CD4-positive, alpha-beta T cell treated with Interleukin-1 beta for 1 hour (primary cell): ENCODE data around the gene DHPS.
"Not testable (repeated sequence)": the region's sequence is repeated elsewhere in the genome, so short reads cannot be mapped to it uniquely, and the experiment has no call there.

Experiments
- DNase-seq, 2 donors: peaks; one replicate each; pipeline ENCODE4 v3.0.0-alpha.2; 2020 to 2022

DHPS gene

DNA sequence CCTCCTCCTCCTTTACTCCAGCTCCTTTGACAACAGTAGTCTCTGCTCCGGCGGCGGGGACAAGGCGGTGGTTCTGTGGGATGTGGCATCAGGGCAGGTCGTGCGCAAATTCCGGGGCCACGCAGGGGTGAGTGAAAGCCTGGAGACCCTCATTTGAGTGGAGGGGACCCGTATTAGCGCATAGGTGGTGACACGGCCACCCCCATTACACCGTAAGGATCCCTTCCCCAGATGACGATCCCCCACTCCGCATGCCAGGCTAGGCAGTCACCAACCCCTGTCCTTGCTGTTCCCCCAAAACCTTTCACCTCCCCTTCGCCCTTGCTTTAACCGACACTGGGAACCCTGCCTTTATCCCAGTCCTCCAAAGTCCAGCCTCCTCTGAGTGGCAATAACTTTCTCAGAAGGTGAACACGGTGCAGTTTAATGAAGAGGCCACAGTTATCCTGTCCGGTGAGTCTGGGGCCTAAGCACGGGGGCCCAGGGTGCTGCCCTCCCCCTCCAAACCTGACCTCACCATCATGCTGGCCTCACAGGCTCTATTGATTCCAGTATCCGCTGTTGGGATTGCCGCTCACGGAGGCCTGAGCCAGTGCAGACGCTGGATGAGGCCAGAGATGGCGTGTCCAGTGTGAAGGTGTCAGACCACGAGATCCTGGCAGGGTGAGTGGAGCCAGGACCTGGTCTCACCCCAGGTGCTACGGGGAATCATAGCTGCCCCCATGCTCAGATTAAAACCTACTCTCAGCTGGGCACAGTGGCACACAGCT is 11.3 kb downstream of the DHPS start:
- DNase-seq = no peak

DNA sequence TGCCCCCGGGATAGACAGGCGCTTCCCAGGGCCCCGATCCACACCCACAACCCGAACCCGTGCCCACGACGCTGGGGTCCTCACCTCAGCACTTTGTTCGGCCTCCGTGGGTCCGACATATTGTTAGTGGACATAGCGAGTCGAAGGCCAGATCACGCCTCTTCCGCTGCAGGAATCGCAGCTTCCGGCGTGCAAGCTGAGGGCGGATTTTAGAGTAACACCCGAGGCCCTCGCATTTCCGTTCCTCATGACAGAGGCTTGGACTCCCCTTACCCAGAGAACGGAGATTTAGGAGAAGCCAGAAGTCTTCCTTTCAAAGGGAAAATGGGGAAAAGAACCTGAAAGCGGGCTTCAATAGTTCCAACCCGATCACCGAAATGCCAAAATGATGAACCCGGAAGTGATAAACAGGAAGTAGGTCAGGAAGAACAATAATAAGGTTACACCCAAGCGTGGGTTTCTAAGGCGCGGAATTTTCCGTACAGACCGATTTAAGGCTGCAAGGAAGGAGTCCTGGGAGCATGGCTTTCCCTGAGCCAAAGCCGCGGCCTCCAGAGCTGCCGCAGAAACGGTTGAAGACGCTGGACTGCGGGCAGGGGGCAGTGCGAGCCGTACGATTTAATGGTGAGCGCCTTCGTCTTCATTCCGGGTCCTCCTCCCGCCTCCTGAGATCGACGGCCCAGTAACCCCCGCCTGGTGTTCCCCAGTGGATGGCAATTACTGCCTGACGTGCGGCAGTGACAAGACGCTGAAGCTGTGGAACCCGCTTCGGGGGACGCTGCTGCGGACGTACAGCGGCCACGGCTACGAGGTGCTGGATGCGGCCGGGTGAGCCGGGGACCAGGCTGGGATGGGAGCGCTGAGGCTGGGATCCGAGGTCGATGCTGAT is 12.2 kb downstream of the DHPS start:
- DNase-seq = peak; percentile 76 to 80

DNA sequence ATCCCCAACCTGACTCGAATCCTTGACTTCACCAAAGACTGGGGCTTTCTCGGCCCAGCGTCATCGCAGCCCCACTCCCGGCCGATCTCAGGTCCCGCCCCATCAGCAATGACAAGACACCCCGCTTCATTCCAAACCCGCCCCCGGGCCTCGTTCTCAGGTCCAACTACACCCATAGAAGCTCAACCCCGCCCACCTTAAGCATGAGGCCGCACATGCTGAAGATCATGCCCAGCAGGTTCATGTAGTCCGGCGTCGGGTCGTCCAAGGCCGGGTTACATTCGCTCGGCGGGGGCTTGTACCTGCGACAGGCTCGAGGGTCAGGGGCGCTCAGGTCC is 12.8 kb downstream of the DHPS start:
- peak; percentile 83 for DNase-seq

DNA sequence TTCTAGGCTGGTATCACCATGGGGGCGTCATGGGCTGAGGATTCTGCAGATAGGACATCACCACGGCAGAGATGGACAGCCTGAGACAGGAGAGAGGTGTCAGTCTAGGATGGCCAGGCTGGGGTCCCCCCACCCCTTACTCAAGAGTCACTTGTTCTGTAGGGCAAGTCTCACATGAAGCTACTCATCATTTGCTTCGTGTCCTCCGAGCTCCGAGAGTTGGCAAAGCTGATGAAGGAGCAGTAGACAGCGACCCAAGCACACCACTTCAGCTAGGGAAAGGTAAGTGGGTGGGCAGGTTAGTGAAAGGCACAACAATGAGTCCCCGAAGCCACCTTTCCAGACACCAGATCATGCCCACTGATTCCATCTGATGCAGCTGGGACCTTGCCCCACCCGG is 13.3 kb downstream of the DHPS start:
- DNase-seq = no peak

DNA sequence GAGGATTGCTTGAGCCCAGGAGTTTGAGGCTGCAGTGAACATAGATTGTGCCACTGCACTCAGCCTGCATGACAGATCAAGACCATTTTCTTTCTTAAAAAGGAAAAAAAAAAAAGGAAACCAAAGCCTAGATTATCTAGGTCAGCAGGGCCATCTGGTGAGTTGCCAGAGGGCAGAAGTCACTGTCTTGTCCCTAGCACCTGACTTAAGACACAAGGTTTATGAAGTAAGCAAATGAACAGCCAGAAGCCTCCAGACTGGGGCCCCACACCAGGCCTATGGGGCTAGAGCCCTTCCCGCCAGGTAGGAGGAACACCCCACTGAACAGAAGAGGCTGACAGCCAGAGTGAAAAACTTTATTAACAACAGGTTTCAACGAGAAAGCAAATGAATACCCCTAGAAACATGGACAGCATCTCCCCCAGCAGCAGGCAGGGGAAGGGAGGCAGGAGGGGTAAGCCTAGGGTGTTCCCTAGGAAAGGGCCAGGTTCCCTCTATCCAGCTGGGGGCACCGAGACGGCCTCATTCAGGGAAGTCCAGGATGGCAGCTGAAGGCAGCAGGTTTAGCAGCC is 13.9 kb downstream of the DHPS start:
- no peak for DNase-seq

DNA sequence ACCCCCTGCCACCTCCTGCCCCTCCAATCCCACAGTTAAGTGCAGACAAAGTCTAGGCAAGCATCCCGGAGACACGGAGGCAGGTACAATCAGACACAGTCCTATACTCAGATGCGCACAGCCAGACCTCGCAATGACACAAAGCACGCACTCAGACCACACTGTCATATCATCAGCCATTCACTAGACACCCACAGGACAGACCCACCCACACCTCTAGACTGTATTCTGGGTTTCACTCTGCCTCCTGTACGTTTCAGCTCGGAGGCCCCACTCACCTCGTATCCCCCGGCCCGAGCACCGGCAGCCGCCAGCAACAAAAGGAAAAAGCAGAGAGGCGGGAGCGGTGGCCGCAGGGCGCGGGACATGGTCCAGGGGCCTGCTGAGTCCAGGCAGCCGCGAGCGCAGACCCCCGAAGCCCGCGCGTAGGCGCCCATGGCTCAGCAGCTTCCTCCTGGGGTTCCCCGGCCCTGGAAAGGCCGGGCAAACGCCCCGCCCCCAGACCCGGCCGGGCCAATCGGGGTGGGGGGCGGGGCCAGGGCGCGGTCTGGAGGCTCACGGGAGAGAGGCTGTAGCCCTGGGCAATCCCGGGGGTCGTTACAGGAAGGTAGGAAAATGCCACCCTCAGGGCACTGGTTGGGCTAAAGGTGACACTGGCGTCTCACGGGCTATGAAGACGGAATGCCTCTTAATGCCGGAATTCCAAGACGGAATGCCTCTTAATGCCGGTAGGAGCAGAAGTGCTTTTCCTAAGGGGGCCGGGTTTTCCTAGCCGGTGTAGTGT is 15.2 kb downstream of the DHPS start, which contains the start of the genes MAN2B1 and WDR83:
MAN2B1 (minus strand) TSS at position 478 of the 784 bp plus-strand sequence; CDS start at position 437, 41 bp downstream.
WDR83 (plus strand) TSS at position 543 of the 784 bp plus-strand sequence. CDS start 2,984 bp downstream, outside the sequence.
- DNase-seq = peak; percentile 82 to 85

DNA sequence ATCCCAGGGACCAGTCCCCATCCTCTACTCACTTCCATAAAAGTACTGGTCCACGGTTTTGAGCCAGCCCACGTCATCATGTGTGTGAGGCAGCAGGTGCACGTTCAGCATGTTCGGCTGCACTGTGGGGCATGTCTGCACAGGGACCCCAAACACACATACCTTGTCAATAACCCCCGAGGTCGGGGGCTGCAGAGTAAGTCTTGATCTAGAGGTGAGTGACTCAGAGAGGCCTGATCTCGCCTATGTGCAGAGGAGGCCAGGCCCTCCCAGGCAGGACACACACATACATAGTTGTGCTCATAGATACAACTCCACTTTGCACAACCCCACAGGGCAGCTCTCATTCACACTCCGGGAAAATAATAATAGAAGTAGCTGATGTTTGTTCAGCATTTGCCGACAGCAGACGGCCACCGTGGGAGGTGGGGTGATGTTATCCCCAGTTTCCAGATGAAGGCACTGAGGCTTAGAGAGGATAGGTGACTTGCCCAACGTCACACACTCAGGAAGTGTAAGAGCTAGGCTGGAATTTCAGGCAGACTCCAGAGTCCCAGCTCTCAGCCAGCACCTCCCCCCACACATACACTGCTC is 15.9 kb downstream of the DHPS start:
- DNase-seq = peak in 1 of 2 donors; percentile 31

DNA sequence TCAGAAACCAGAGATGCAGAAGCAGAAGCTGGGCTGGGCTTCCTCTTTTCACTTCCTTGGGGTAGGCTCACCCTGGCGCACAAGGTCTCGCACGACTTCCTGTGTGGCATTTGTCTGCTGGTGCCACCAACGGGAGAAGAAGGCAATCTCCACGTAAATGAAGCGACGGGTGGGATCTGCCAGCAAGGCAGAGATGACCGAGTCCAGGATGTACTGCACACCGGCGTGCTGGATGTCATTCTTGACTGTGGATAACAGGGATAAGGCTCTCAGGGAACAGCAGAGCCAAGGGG is 16.5 kb downstream of the DHPS start:
- DNase-seq = peak; percentile 63 to 83

DNA sequence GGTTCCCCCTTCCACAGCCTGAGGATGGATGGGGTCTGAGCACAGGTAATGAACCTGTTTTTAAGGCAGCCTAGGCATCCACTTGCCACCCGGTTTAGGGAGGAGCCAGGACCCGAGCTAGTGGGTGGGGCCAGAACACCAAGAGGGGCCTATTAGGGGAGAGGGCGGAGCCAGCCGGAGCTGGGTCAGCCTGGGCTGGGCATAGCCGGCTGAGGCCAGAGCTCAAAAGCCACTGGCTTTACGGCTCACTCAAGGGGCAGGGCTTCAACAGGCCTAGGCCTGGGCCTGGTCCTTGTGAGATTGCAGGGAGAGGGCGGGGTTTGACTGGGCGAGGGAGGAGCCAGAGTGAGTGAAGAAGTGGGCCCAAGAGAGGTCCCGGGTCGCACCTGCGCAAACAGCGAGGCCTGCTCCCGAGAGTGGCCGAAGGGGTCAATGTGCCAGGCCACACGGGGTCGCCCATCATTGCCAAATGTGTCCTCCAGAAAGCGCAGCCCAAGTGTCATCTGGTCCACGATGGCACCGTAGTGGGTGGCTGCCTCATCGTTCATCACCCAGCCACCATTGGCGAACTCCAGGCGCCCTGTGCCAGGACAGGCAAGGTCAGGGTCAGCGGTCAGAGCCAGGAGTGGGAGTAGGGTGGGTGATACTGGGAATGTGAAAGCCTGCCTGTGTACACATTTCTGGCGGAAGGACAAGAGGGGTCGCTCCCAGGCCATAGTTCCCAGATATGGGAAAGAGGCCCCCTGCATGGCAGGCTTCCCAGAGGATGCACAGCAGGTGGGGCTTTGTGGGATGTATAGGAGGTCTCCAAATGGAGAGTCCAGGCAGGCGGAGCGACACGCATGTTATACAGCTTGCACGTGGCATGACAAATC is 17.0 kb downstream of the DHPS start:
- DNase-seq = no peak

DNA sequence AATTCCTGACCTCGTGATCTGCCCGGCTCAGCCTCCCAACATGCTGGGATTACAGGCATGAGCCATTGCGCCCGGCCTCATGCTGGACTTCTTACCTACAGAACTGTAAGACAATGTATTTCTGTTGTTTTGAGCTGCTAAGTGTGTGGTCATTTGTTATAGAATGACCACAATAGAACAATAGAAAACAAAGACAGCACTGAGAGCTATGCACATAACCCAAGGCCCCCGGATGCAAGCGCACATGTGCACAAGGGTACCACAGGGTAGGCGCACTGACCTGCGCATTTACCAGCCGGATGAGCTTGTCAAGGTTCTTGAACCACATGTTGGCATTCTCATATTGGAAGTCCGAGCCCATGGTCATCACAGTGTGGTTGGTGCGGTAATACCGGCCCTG is 20.7 kb downstream of the DHPS start:
- no peak for DNase-seq

DNA sequence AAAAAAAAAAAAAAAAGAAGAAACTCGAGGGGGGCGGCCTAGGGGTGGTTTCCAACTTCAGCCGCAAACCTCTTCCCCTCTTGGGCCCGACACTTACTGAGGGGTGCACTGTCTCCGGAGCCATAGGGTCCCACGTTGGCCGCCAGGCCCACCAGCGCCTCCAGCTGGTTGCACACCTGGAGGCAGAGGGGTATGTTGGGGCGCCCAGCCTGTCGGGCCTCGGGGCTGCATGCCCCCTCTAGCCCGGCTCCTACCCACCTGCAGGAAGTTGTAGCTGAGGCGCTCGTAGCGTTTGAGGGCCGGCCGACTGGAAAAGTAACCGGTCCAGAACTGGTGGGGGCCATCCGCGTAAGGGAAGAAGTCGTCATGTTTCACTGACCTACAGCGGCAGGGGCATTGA is 23.7 kb downstream of the DHPS start:
- DNase-seq = no peak

DNA sequence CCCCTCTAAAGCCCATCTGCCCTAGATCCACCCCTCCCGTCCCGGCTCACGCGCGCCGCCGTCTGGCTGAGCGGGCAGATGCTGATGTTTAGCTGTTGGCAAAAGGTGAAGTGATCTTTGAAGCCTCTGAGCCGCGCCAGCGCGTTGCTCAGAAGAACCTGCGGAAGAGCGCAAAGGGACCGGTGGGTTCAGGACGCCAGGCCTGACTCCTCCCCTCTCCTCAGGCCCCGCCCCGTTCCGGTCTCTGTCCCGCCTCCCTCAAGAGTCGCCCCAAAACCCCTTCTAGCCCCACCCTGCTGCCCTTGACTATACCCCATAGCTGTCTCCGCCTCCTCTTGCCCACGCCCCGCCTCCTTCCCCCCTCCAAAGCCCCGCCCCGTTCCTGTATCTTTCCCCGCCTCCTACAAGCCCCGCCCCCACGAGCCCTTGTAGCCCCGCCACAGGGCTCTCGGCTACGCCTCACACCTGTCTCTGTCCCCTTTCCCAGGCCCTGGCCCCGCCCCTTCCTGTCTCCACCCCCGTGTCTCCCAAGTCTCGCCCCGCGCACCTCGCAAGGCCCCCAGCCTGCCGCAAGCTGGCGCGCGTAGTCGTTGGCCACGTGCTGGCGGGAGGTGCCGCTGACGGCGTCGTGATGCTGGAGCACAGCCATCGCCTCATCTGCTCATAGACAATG is 24.6 kb downstream of the DHPS start:
- no peak for DNase-seq

DNA sequence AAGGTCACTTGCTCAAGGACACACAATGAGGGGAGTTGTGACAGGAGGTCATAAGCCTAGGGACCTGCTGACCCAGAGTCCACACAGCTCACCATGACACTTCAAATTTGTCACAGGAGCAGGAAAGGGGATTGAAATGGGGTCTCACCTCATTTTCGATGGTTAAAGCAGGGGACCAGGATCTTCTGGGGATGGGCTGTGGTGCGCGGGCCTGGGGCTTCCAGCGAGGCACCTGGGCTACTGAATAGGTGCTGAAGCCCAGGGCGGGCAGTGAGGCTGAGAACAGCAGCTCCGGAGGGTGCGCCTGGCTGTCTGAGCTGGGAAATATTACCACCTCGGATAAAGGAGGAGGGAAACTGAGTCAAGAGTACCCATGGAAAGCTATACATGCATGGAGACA is 26.1 kb downstream of the DHPS start:
- DNase-seq = no peak

DNA sequence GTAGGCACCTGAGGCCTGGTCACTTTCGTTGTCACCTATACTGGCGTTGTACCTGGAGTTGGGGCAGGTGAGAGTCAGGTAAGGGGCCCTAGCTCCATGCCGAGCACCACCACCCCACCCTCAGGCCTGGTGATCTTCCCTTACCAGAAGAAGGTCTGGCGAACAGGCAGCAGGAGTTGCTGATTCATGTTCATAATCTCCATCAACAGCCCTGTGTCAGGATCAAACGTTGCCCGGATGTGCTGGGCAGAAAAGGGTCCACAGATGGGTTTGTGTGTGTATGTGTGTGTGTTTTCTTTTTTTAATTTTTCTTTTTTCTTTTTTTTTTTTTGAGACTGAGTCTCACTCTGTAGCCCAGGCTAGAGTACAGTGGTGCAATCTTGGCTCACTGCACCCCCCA is 29.5 kb downstream of the DHPS start:
- DNase-seq = no peak

DNA sequence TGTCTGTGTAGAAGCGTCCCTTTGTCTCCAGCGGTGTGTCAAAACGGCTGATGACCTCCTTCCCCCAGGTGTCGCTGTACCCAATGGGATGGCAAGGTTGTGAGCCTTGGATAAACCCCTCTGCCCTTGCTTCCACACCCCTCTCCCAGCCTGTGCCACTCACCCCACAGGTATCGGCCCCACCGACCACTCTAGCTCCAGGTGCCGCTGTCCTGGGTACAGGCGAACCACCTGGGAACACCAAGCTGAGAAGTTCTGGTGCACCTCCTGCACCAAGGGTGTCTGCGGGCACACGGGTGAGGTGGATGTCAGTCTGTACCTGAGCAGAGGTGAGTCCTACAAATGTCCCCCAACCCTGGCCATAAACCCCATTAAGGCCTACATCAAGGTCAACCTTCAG is 31.7 kb downstream of the DHPS start:
- no peak for DNase-seq

DNA sequence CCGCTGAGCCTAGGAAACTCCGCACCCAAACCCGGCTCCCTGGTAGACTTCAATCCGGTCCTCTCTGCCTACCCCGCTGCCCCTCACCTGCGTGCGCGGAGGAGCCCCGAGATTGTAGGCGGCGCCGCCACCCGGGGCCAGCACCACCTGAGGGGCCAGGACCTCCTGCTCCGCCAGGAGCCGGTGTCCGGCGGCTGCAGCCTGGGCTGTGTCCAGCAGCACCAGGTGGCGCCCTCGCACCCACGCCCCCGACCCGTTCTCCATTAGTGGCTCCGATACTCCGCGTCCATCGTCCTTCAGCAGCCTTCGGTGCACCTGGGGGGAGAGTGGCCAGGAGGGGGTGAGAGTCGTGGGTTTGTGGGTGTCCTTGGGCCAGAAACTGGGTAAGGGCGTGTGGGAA is 33.6 kb downstream of the DHPS start:
- DNase-seq = no peak

DNA sequence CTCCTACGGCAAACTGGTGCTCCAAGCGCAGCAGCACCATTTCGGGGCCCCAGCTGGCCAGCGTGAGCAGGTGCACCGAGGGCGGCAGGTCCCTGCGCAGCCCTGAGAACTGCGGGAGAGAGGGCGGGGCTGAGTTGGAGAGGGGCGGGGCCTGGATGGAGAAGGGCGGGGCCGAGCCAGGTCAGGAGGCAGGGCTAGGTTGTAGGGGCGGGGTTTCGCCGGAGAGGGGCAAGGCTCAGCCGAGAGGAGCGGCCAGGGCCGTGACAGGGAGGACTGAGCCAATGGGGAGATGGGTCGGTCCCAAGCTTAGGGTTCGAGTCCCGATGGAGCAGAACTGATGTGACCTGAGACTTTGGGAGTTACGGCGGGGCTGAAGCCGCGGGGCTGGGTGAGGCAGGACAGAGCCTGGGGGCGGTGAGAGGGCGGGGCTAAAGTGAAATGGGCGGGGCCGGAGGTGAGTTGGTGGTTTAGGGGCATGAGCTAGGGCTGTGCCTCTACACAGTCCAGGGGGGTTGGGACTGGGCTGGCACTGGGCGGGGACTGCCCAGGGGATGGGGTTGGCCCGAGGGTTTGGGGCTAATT is 34.1 kb downstream of the DHPS start:
- peak; percentile 35 to 56 for DNase-seq

DNA sequence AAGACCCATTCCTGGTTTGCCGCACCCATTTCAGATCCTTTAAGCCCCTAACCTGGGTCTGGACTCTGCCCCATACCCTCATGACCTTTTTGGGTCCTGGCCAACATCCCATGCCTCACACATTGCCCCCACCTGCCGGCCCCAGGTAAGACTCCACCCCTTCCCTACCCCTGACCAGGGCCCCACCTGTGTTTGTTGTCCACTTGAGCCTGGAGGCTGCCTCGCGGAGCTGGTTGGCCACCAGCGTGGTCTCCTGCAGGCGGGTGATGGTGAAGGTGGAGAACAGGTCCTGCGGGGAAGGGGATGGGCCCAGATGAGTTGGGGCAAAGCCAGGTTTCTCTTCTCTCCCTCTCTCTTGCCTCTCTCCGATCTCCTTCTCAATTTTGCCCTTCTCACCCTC is 34.6 kb downstream of the DHPS start:
- no peak for DNase-seq

DNA sequence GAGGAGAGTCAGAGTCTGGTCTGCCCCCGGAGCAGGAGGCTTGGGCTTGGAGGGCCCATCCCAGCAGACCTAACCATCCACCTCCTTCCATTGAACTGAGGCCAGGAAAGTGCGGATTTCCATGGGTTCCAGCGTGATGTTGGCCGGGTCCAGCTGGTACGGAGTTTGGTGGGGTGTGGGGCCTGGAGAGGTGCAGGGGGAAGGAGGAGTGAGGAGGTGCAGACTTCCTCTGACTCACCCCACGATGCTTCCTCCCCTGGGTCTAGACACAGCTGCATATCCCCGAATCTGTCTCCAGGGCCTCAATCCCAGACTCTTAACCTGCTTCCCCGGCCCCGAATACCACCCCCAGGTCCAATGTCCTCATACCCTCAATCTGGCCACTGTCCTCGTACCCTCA is 35.1 kb downstream of the DHPS start:
- DNase-seq = no peak

DNA sequence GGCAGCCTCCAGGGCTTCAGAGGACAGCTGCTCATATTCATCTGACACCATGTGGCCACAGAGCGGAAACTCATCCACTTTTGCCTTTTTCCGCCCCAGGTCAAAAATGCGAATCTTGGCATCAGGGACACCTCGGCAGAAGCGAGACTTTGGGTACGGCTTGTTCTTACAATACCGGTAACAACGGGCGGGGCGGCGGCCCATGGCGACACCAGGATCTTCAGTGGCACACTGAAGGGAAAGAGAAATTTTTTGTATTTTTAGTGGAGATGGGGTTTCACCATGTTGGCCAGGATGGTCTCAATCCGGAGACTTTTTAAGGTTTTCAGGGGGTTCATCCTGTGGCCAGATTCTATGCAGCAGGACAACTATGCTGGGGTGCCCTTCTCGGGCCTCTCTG is 38.0 kb downstream of the DHPS start:
- not testable (repeated sequence) for DNase-seq

DNA sequence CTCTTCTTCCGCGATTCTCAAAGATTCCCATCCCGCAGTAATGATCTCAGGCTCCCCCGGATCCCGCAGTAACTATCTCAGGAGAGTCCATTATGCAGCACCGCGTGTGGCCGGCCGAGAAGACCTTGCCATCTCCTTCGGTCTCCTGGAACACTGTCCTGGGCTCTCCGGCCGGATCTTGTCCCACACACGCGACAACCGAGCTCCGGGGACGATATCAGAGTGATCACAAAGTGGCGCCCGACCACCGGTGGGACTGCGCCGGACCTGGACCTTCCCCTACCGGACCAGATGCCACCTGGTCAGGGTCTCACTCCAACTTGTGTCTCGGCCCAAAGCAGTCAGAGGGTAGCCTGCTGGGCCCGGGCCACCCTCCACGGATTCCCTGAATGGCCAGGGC is 39.2 kb downstream of the DHPS start:
- no peak for DNase-seq
